Motor neuron (in vitro differentiated cells): Measurements from ENCODE around the gene TBC1D3B. TPM values are rescaled to one million over a fixed set of nuclear protein-coding genes. Genes with fewer than 3 reads are reported as not detected.

Experiments used
- total RNA-seq, 8 experiments: library from RNA; unstranded; fragments of 300-600 nt; gene quantifications; 2 replicates each; pipeline versions ENCODE4 v1.2.3 to v1.2.4, GENCODE V29; 2022

The TBC1D3B gene
- total RNA-seq, 8 experiments from 2014 or later, result 0.57 to 3.8 (median 2.1) TPM

Other genes with a start within 250 kb of the TBC1D3B start
- 1 to 10 TPM in 2 of 8 experiments, under 1 TPM in 5, not detected in 1; 0.21 to 3.7 (median 0.76) TPM for gene RDM1, start 245.9 kb downstream of the TBC1D3B start, total RNA-seq
- under 1 TPM in 1 of 8 experiments, not detected in 7; 0.66 TPM for gene LYZL6, start 232.9 kb downstream of the TBC1D3B start, total RNA-seq
- under 1 TPM in 1 of 8 experiments, not detected in 7; 0.24 TPM for gene CCL16, start 195.1 kb downstream of the TBC1D3B start, total RNA-seq
- under 1 TPM in 3 of 8 experiments, not detected in 5; 0.14 to 0.52 (median 0.15) TPM for gene CCL14, start 189.9 kb downstream of the TBC1D3B start, total RNA-seq
- under 1 TPM in 3 of 8 experiments, not detected in 5; 0.21 to 0.47 (median 0.41) TPM for gene CCL15, start 175.1 kb downstream of the TBC1D3B start, total RNA-seq
- not detected for gene CCL23, start 158.7 kb downstream of the TBC1D3B start, total RNA-seq
- gene CCL18, start 112.4 kb downstream of the TBC1D3B start, total RNA-seq, result under 1 TPM in 4 of 8 experiments, not detected in 4; 0.29 to 0.73 (median 0.59) TPM
- gene CCL3, start 86.5 kb downstream of the TBC1D3B start, total RNA-seq, result under 1 TPM in 2 of 8 experiments, not detected in 6; 0.13 to 0.24 TPM
- under 1 TPM in 4 of 8 experiments, not detected in 4; 0.13 to 0.52 (median 0.37) TPM for gene CCL4, start 72.8 kb downstream of the TBC1D3B start, total RNA-seq
- gene CCL3L1, start 20.1 kb upstream of the TBC1D3B start, total RNA-seq, result under 1 TPM in 3 of 8 experiments, not detected in 5; 0.14 to 0.24 (median 0.18) TPM
- gene CCL4L2, start 34.4 kb upstream of the TBC1D3B start, total RNA-seq, result under 1 TPM in 4 of 8 experiments, not detected in 4; 0.31 to 0.81 (median 0.55) TPM
- under 1 TPM in 6 of 8 experiments, not detected in 2; 0.11 to 0.77 (median 0.37) TPM for gene TBC1D3I, start 87.9 kb upstream of the TBC1D3B start, total RNA-seq
- gene TBC1D3G, start 147.2 kb upstream of the TBC1D3B start, total RNA-seq, result 1 to 10 TPM in 1 of 8 experiments, under 1 TPM in 1, not detected in 6; 0.31 to 1.5 TPM
- gene TBC1D3H, start 211.8 kb upstream of the TBC1D3B start, total RNA-seq, result 1 to 10 TPM in 3 of 8 experiments, under 1 TPM in 1, not detected in 4; 0.87 to 3.7 (median 2.8) TPM